ENCODE data around the gene DYNC2LI1.

DYNC2LI1 gene

GRCh38 chr2:43851011-43851980 is 77.5 kb downstream of the DYNC2LI1 start:
- no peak for DNase-seq

- DNase-seq = no peak
These were observed 78.4 kb downstream of the DYNC2LI1 start for GRCh38 chr2:43852196-43852730.

GRCh38 chr2:43853141-43854081 is 79.6 kb downstream of the DYNC2LI1 start:
- DNase-seq = no peak

GRCh38 chr2:43854671-43855070 is 80.8 kb downstream of the DYNC2LI1 start:
- DNase-seq = no peak

GRCh38 chr2:43855292-43855691 is 81.5 kb downstream of the DYNC2LI1 start:
- DNase-seq = no peak

All from OCI-M1 (cell line).